ENCODE results near the gene USP12.

The USP12 gene

GRCh38 chr13:27140060-27140459 is 31.6 kb downstream of the USP12 start:
- no peak overlapping the region for H3K4me3 ChIP-seq (ENCODE audit: low read length)
- no peak overlapping the region for H3K4me2 ChIP-seq (ENCODE audit: low read length)
- H2AFZ ChIP-seq (ENCODE audit: low read depth, low read length), result no peak overlapping the region
- TF ChIP-seq EZH2phosphoT487 (IDR thresholded peaks at IDR 0.05; ENCODE audit: low read depth) (no peak), CTCF (IDR thresholded peaks at IDR 0.05; ENCODE audit: low read depth, low read length) (no peak)
- H3K79me2 ChIP-seq (ENCODE audit: low read length), result peaks cover 100% of the 10 kb centered on the region
- H3K27me3 ChIP-seq (ENCODE audit: low read depth, low read length), result no peaks in the 10 kb centered on the region
- H3K9me3 ChIP-seq (ENCODE audit: insufficient read depth, low read length), result no peaks in the 10 kb centered on the region
- H4K20me1 ChIP-seq (ENCODE audit: insufficient read depth, low read length), result peaks cover 81% of the 10 kb centered on the region
- H3K4me1 ChIP-seq (ENCODE audit: low read length), result peaks cover 31% of the 10 kb centered on the region
- no peak overlapping the region for H3K9ac ChIP-seq (ENCODE audit: low read length)
- H3K36me3 ChIP-seq (replicated peaks; ENCODE audit: low read depth, low read length), result peaks cover 15% of the 10 kb centered on the region
- H3K27ac ChIP-seq (ENCODE audit: low read length), result no peak overlapping the region

GRCh38 chr13:27139565-27139964 is 32.0 kb downstream of the USP12 start:
- H3K9ac ChIP-seq (ENCODE audit: low read length), result no peak overlapping the region
- H2AFZ ChIP-seq (ENCODE audit: low read depth, low read length), result no peak overlapping the region
- H3K4me3 ChIP-seq (ENCODE audit: low read length), result no peak overlapping the region
- H3K27me3 ChIP-seq (ENCODE audit: low read depth, low read length), result no peaks in the 10 kb centered on the region
- peaks cover 31% of the 10 kb centered on the region for H3K4me1 ChIP-seq (ENCODE audit: low read length)
- H4K20me1 ChIP-seq (ENCODE audit: insufficient read depth, low read length), result peaks cover 78% of the 10 kb centered on the region
- no peaks in the 10 kb centered on the region for H3K9me3 ChIP-seq (ENCODE audit: insufficient read depth, low read length)
- TF ChIP-seq CTCF (IDR thresholded peaks at IDR 0.05; ENCODE audit: low read depth, low read length) (no peak), EZH2phosphoT487 (IDR thresholded peaks at IDR 0.05; ENCODE audit: low read depth) (no peak)
- peaks cover 15% of the 10 kb centered on the region for H3K36me3 ChIP-seq (replicated peaks; ENCODE audit: low read depth, low read length)
- H3K27ac ChIP-seq (ENCODE audit: low read length), result no peak overlapping the region
- no peak overlapping the region for H3K4me2 ChIP-seq (ENCODE audit: low read length)
- H3K79me2 ChIP-seq (ENCODE audit: low read length), result peaks cover 100% of the 10 kb centered on the region

GRCh38 chr13:27138457-27139093 is 33.0 kb downstream of the USP12 start:
- no peak overlapping the region for H3K4me3 ChIP-seq (ENCODE audit: low read length)
- H3K4me2 ChIP-seq (ENCODE audit: low read length), result peak overlapping the region; percentile 11; the same call in 1 of the 2 replicates
- H3K9me3 ChIP-seq (ENCODE audit: insufficient read depth, low read length), result no peaks in the 10 kb centered on the region
- peaks cover 100% of the 10 kb centered on the region for H3K79me2 ChIP-seq (ENCODE audit: low read length)
- H3K36me3 ChIP-seq (replicated peaks; ENCODE audit: low read depth, low read length), result peaks cover 15% of the 10 kb centered on the region
- no peak overlapping the region for H3K9ac ChIP-seq (ENCODE audit: low read length)
- no peaks in the 10 kb centered on the region for H3K27me3 ChIP-seq (ENCODE audit: low read depth, low read length)
- peaks cover 80% of the 10 kb centered on the region for H4K20me1 ChIP-seq (ENCODE audit: insufficient read depth, low read length)
- no peak overlapping the region for H2AFZ ChIP-seq (ENCODE audit: low read depth, low read length)
- no peak overlapping the region for H3K27ac ChIP-seq (ENCODE audit: low read length)
- peaks cover 34% of the 10 kb centered on the region for H3K4me1 ChIP-seq (ENCODE audit: low read length)
- no peak for TF ChIP-seq CTCF (IDR thresholded peaks at IDR 0.05; ENCODE audit: low read depth, low read length)
- TF ChIP-seq EZH2phosphoT487 (IDR thresholded peaks at IDR 0.05; ENCODE audit: low read depth), result no peak

GRCh38 chr13:27137759-27138158 is 33.9 kb downstream of the USP12 start:
- no peak for TF ChIP-seq EZH2phosphoT487 (IDR thresholded peaks at IDR 0.05; ENCODE audit: low read depth)
- TF ChIP-seq CTCF (IDR thresholded peaks at IDR 0.05; ENCODE audit: low read depth, low read length), result no peak
- H3K4me3 ChIP-seq (ENCODE audit: low read length), result no peak overlapping the region
- H3K4me1 ChIP-seq (ENCODE audit: low read length), result peaks cover 42% of the 10 kb centered on the region
- peaks cover 100% of the 10 kb centered on the region for H3K79me2 ChIP-seq (ENCODE audit: low read length)
- H3K36me3 ChIP-seq (replicated peaks; ENCODE audit: low read depth, low read length), result peaks cover 15% of the 10 kb centered on the region
- peaks cover 77% of the 10 kb centered on the region for H4K20me1 ChIP-seq (ENCODE audit: insufficient read depth, low read length)
- no peaks in the 10 kb centered on the region for H3K9me3 ChIP-seq (ENCODE audit: insufficient read depth, low read length)
- H3K9ac ChIP-seq (ENCODE audit: low read length), result no peak overlapping the region
- H3K27me3 ChIP-seq (ENCODE audit: low read depth, low read length), result no peaks in the 10 kb centered on the region
- H3K27ac ChIP-seq (ENCODE audit: low read length), result no peak overlapping the region
- no peak overlapping the region for H2AFZ ChIP-seq (ENCODE audit: low read depth, low read length)
- H3K4me2 ChIP-seq (ENCODE audit: low read length), result no peak overlapping the region

Measured in OCI-LY3 (cell line).